ENCODE measurements around the gene USP38. TPM values are rescaled to one million over a fixed set of nuclear protein-coding genes. Genes with fewer than 3 reads are reported as not detected.

The USP38 gene
- total and polyA plus RNA-seq, 2 donors (not counting 3 experiments of a cell fraction or from before 2014, with no cell fraction given) = 7.5 to 17.0 TPM

GRCh38 chr4:143260750-143261149 lies 76.0 kb downstream of the USP38 start:
- H3K27ac ChIP-seq (ENCODE audit: insufficient read depth, low read depth, low read length) = no peak overlapping the region
- H3K36me3 ChIP-seq (ENCODE audit: control insufficient read depth in 2 of 2, extremely low read depth in 1 of 2, insufficient read depth in 2 of 2, low read length in 2 of 2) = no peaks in the 10 kb centered on the region
- ChIA-PET POLR2A (no interaction called here), CTCF (no interaction called here)
- H3K79me2 ChIP-seq (ENCODE audit: control insufficient read depth, insufficient read depth, low read length) = no peaks in the 10 kb centered on the region
- H3K27me3 ChIP-seq (ENCODE audit: control insufficient read depth in 2 of 2, insufficient read depth in 2 of 2, low read length in 2 of 2) = no peaks in the 10 kb centered on the region
- intact Hi-C loops (cut with micrococcal nuclease) = no loop called here
- no peak for DNase-seq (ENCODE audit: low read depth, low spot score)
- dilution Hi-C loops (cut with MboI; ENCODE audit: extremely low pct_ligation_motif_present, low sequenced_read_pairs) = no loop called here
- TF ChIP-seq EZH2 (IDR thresholded peaks at IDR 0.05; ENCODE audit: borderline replicate concordance, low read depth, low read length, severe bottlenecking) (no peak), GATA2 (IDR thresholded peaks at IDR 0.05; ENCODE audit: insufficient read depth, insufficient read length, low read depth, low read length) (no peak), MAX (IDR thresholded peaks at IDR 0.05; ENCODE audit: insufficient read depth, insufficient read length) (no peak), POLR2AphosphoS5 (IDR thresholded peaks at IDR 0.05; ENCODE audit: insufficient read depth, low read depth, low read length) (no peak), MYC (IDR thresholded peaks at IDR 0.05; ENCODE audit: low read depth, low read length) (no peak), FOS (IDR thresholded peaks at IDR 0.05; ENCODE audit: borderline replicate concordance, insufficient read depth, low read length) (no peak), CTCF (IDR thresholded peaks at IDR 0.05; ENCODE audit: extremely low read depth in 1 of 2, insufficient read depth in 1 of 2, low read depth in 1 of 2, low read length in 2 of 2) (no peak), POLR2A (IDR thresholded peaks at IDR 0.05; ENCODE audit: low read depth, low read length) (no peak), JUN (IDR thresholded peaks at IDR 0.05; ENCODE audit: borderline replicate concordance, insufficient read depth, insufficient read length, low read depth) (no peak)
- H3K9me3 ChIP-seq (replicated peaks; ENCODE audit: control insufficient read depth, insufficient read depth, low read length) = no peaks in the 10 kb centered on the region
- H3K9ac ChIP-seq (replicated peaks; ENCODE audit: extremely low read depth, insufficient read depth, low read length) = no peak overlapping the region
- H3K4me3 ChIP-seq (replicated peaks in 1 of 3; ENCODE audit: insufficient read depth in 1 of 3, low read depth in 1 of 3, low read length in 3 of 3) = no peak overlapping the region
- BruUV-seq (replicated peaks) = no TSS peak
- FAIRE-seq = no peak
- no peaks in the 10 kb centered on the region for H3K4me1 ChIP-seq (ENCODE audit: control insufficient read depth, extremely low read depth, insufficient read depth, low read length)
- H4K20me1 ChIP-seq (replicated peaks; ENCODE audit: control insufficient read depth, extremely low read depth, insufficient read depth, low read length) = no peaks in the 10 kb centered on the region
- no peak overlapping the region for H2AFZ ChIP-seq (ENCODE audit: low read depth, low read length)
- H3K4me2 ChIP-seq (ENCODE audit: insufficient read depth, low read length) = no peak overlapping the region
- no peaks in the 10 kb centered on the region for H3K9me1 ChIP-seq (replicated peaks; ENCODE audit: control insufficient read depth, extremely low read depth, insufficient read depth, low read length)
